IMR-90 (cell line): ENCODE results near the gene OAS1. TPM values are rescaled to one million over a fixed set of nuclear protein-coding genes. Genes with fewer than 3 reads are reported as not detected.

Experiments used
- ATAC-seq: fragments of 200-7000 bp; cut with Tn5 transposase; 2 replicates; pipeline ENCODE4 v1.9.1; 2020; ENCODE audit warnings: low read depth, mild to moderate bottlenecking, moderate library complexity
- BruUV-seq: library from RNA; stranded (reverse); fragments of 400-500 nt; replicated peaks from 2 replicates; lab custom pipeline; 2021; lab: Mats Ljungman, UMichigan
- CTCF ChIA-PET: fragments of 300-600 bp; formaldehyde crosslinking; extraction: SDS; loops from one replicate; lab custom pipeline; 2021; ENCODE audit warnings: antibody characterized with exemption; lab: Yijun Ruan, JAX
- POLR2A ChIA-PET: fragments of 300-600 bp; sonication (Branson Sonifier 250); formaldehyde crosslinking; loops from one replicate; lab custom pipeline; 2022; ENCODE audit warnings: antibody characterized with exemption; ENCODE audit not compliant: unreplicated experiment; lab: Charles Lee
- DNase-seq: peaks from one replicate; pipeline ENCODE4 v3.0.0; 2013
- H2AFZ ChIP-seq: replicated peaks from 2 replicates; pipeline ENCODE3; 2013; ENCODE audit warnings: low read length, mild to moderate bottlenecking; ENCODE audit not compliant: poor library complexity
- H2AK5ac ChIP-seq: 2 replicates; pipeline ENCODE4 v1.6.1; 2013; ENCODE audit warnings: low read depth, low read length, inconsistent platforms
- H2AK9ac ChIP-seq: replicated peaks from 2 replicates; pipeline ENCODE3; 2013; ENCODE audit warnings: mild to moderate bottlenecking, low read depth, low read length, moderate library complexity; ENCODE audit not compliant: poor library complexity
- H2BK120ac ChIP-seq: 2 replicates; pipeline ENCODE4 v1.6.1; 2013; ENCODE audit warnings: low read depth, low read length, inconsistent platforms
- H2BK15ac ChIP-seq: 3 replicates; pipeline ENCODE4 v1.6.1; 2013; ENCODE audit warnings: low read depth, low read length, inconsistent platforms
- H2BK20ac ChIP-seq: 2 replicates; pipeline ENCODE4 v1.6.1; 2013; ENCODE audit warnings: low read depth, mild to moderate bottlenecking, inconsistent platforms, low read length, moderate library complexity
- H2BK5ac ChIP-seq: 2 replicates; pipeline ENCODE4 v1.6.1; 2013; ENCODE audit warnings: mild to moderate bottlenecking, low read depth, low read length, inconsistent platforms; ENCODE audit not compliant: poor library complexity, severe bottlenecking
- H3K14ac ChIP-seq: replicated peaks from 2 replicates; pipeline ENCODE4 v1.6.1; 2013; ENCODE audit warnings: low read depth, low read length, inconsistent platforms
- H3K18ac ChIP-seq: 2 replicates; pipeline ENCODE4 v1.6.1; 2013; ENCODE audit warnings: low read depth, low read length, control low read depth
- H3K23ac ChIP-seq: 2 replicates; pipeline ENCODE4 v1.6.1; 2013; ENCODE audit warnings: low read depth, low read length, inconsistent platforms
- H3K27ac ChIP-seq: 2 replicates; pipeline ENCODE4 v1.5.1; 2013; ENCODE audit warnings: mild to moderate bottlenecking, control low read depth, low read length; ENCODE audit not compliant: insufficient read depth
- H3K27me3 ChIP-seq: 2 replicates; pipeline ENCODE4 v1.6.1; 2013; ENCODE audit warnings: low read length; ENCODE audit not compliant: control insufficient read depth, insufficient read depth
- H3K36me3 ChIP-seq: 2 replicates; pipeline ENCODE4 v1.6.1; 2013; ENCODE audit warnings: low read length, mixed read lengths; ENCODE audit not compliant: control insufficient read depth, insufficient read depth
- H3K4ac ChIP-seq: 2 replicates; pipeline ENCODE4 v1.6.1; 2013; ENCODE audit warnings: low read depth, low read length, inconsistent platforms
- H3K4me1 ChIP-seq: 2 replicates; pipeline ENCODE4 v1.6.1; 2013; ENCODE audit warnings: low read length, mixed read lengths; ENCODE audit not compliant: control insufficient read depth, insufficient read depth
- H3K4me2 ChIP-seq: 2 replicates; pipeline ENCODE4 v1.6.1; 2013; ENCODE audit warnings: low read depth, mild to moderate bottlenecking, control low read depth, low read length, moderate library complexity
- H3K4me3 ChIP-seq: 2 replicates; pipeline ENCODE4 v1.5.1; 2013; ENCODE audit warnings: low read depth, mild to moderate bottlenecking, control low read depth, low read length, moderate library complexity; ENCODE audit not compliant: insufficient read depth
- H3K56ac ChIP-seq: 2 replicates; pipeline ENCODE4 v1.6.1; 2013; ENCODE audit warnings: low read length, inconsistent platforms; ENCODE audit not compliant: insufficient read depth; ENCODE audit errors: extremely low read depth
- H3K79me1 ChIP-seq, 2 experiments: 2 replicates each; pipeline ENCODE4 v1.6.1; 2013; ENCODE audit warnings: low read length in 2 of 2, inconsistent platforms in 1 of 2, low read depth in 1 of 2
- H3K9ac ChIP-seq: 2 replicates; pipeline ENCODE4 v1.6.1; 2013; ENCODE audit warnings: low read depth, low read length, control low read depth
- H3K9me1 ChIP-seq: 2 replicates; pipeline ENCODE4 v1.6.1; 2013; ENCODE audit warnings: low read length, inconsistent platforms; ENCODE audit not compliant: insufficient read depth
- H3K9me3 ChIP-seq: 2 replicates; pipeline ENCODE4 v1.6.1; 2013; ENCODE audit warnings: low read length; ENCODE audit not compliant: control insufficient read depth, insufficient read depth
- H4K20me1 ChIP-seq: 2 replicates; pipeline ENCODE4 v1.6.1; 2013; ENCODE audit warnings: low read length, inconsistent platforms; ENCODE audit not compliant: insufficient read depth
- H4K5ac ChIP-seq: 2 replicates; pipeline ENCODE4 v1.6.1; 2013; ENCODE audit warnings: mild to moderate bottlenecking, low read depth, low read length, control low read depth
- H4K8ac ChIP-seq, 2 experiments: 2 replicates each; pipeline ENCODE4 v1.6.1; 2013; ENCODE audit warnings: low read depth in 2 of 2, low read length in 2 of 2, control low read depth in 1 of 2, inconsistent platforms in 1 of 2
- H4K91ac ChIP-seq: 2 replicates; pipeline ENCODE4 v1.6.1; 2013; ENCODE audit warnings: low read depth, low read length, inconsistent platforms; ENCODE audit not compliant: insufficient read depth
- BHLHE40 ChIP-seq: fragments of 150-350 bp; IDR thresholded peaks from 2 replicates; pipeline ENCODE4 v1.6.1; 2016; ENCODE audit warnings: mild to moderate bottlenecking, low read depth, low read length
- CHD1 ChIP-seq: IDR thresholded peaks from 2 replicates; pipeline ENCODE4 v1.6.1; 2012; ENCODE audit warnings: low read depth, low read length, improper control_type of control experiment
- MAFK ChIP-seq: IDR thresholded peaks from 2 replicates; pipeline ENCODE4 v1.6.1; 2012; ENCODE audit warnings: low read depth, low read length, improper control_type of control experiment
- MXI1 ChIP-seq: IDR thresholded peaks from 2 replicates; pipeline ENCODE4 v1.6.1; 2012; ENCODE audit warnings: low read depth, mild to moderate bottlenecking, low read length, moderate library complexity, borderline replicate concordance
- RFX5 ChIP-seq: IDR thresholded peaks from 2 replicates; pipeline ENCODE4 v1.8.0; 2012; ENCODE audit warnings: low read depth, mild to moderate bottlenecking, low read length, moderate library complexity
- SMC3 ChIP-seq: fragments of 150-350 bp; IDR thresholded peaks from 2 replicates; pipeline ENCODE4 v1.6.1; 2016; ENCODE audit warnings: low read depth, mild to moderate bottlenecking, antibody characterized with exemption, low read length, moderate library complexity
- WGBS, 2 experiments: methylation state at CpG; one replicate each; pipeline versions ENCODE4 v1.1.5 to v1.1.7; 2013; ENCODE audit warnings: missing lambda C conversion rate in 2 of 2; ENCODE audit not compliant: insufficient read length in 1 of 2; ENCODE audit errors: extremely low coverage in 2 of 2; 5-methylcytosine and 5-hydroxymethylcytosine counted together
- dilution Hi-C: fragments of 300-500 bp; cut with HindIII; formaldehyde crosslinking; loops from one replicate; pipeline ENCODE4 v1.14.3; 2018; ENCODE audit warnings: low sequenced_read_pairs; ENCODE audit not compliant: unreplicated experiment
- in situ Hi-C: fragments of 300-500 bp; cut with MboI; formaldehyde crosslinking; loops from 3 replicates; pipeline ENCODE4 v1.14.3; 2019; ENCODE audit warnings: low sequenced_read_pairs, inconsistent platforms, mixed read lengths
- intact Hi-C: fragments of 100-400 bp; cut with micrococcal nuclease; formaldehyde crosslinking; loops from 2 replicates; pipeline ENCODE4 v1.10.0; 2022
- polyA plus RNA-seq, 3 experiments: library from polyadenylated mRNA; depleted of rRNA; stranded (reverse); fragments of >200 nt; gene quantifications; 2 replicates each; pipeline ENCODE4 v1.2.3, GENCODE V29; 2012; ENCODE audit warnings: low replicate concordance in 1 of 3
- total RNA-seq: library from RNA; depleted of rRNA; stranded (reverse); fragments of >200 nt; gene quantifications from 2 replicates; pipeline ENCODE4 v1.2.3, GENCODE V29; 2012
- TF ChIP-seq, protein P1 (sequence below): fragments of 150-350 bp; IDR thresholded peaks from 2 replicates; pipeline ENCODE4 v1.6.1; 2017; ENCODE audit warnings: mild to moderate bottlenecking, antibody characterized with exemption, low read length, low read depth

OAS1 gene
- total and polyA plus RNA-seq, 2 of the 4 experiments (the other 2 are of a cell fraction): not detected

DNA sequence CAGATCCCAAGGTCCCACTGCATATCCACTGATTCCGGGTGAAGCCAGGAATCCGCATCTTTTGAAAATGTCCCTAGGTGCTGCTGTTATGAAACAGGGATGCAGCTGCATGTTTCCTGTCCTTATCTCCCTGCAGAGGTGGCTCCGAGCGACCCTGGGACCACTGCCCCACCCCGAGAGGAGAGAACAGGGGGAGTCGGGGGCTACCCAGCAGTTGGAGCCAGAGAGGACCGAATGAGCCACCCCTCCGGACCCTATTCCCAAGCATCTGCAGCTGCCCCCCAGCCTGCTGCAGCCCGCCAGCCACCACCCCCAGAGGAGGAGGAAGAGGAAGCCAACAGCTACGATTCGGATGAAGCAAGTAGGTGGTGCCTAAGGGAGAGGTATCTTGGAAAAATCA lies 30.3 kb upstream of the OAS1 start:
- Histone ChIP-seq H4K91ac (no peak overlapping the region), H3K56ac (no peak overlapping the region), H3K27ac (no peak overlapping the region), H3K9me3 (no peaks in the 10 kb centered on the region), H2BK20ac (no peak overlapping the region), H3K4me2 (no peak overlapping the region), H3K36me3 (no peaks in the 10 kb centered on the region), H2AK5ac (no peak overlapping the region), H2AFZ (no peak overlapping the region), H3K18ac (no peak overlapping the region), H3K14ac (no peak overlapping the region), H3K27me3 (no peaks in the 10 kb centered on the region), H2BK120ac (no peak overlapping the region), H4K20me1 (no peaks in the 10 kb centered on the region), H3K79me1 (no peaks in the 10 kb centered on the region), H3K4ac (no peak overlapping the region), H4K5ac (no peak overlapping the region), H2AK9ac (no peak overlapping the region), H3K9me1 (no peaks in the 10 kb centered on the region), H3K9ac (no peak overlapping the region), H3K4me1 (no peaks in the 10 kb centered on the region), H4K8ac (no peak overlapping the region), H2BK5ac (no peak overlapping the region), H3K23ac (no peak overlapping the region), H2BK15ac (no peak overlapping the region), H3K4me3 (no peak overlapping the region)
- DNase-seq (no peak), ATAC-seq (no peak)
- TF ChIP-seq MAFK (no peak), MXI1 (no peak), SMC3 (no peak), RFX5 (no peak), CHD1 (no peak), BHLHE40 (no peak)
- TF ChIP-seq, protein P1, sequence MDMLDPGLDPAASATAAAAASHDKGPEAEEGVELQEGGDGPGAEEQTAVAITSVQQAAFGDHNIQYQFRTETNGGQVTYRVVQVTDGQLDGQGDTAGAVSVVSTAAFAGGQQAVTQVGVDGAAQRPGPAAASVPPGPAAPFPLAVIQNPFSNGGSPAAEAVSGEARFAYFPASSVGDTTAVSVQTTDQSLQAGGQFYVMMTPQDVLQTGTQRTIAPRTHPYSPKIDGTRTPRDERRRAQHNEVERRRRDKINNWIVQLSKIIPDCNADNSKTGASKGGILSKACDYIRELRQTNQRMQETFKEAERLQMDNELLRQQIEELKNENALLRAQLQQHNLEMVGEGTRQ: no peak
- in situ Hi-C loops: no loop called here
- ChIA-PET CTCF (no interaction called here), POLR2A (interaction anchor here (0.5 kb wide), 1 partner anchor 26 kb away, joined by 3 read pairs; no protein-coding TSS in a partner anchor)
- WGBS, 2 experiments: no CpG with 5 or more reads among the region's 11 CpGs
- dilution Hi-C loops: no loop called here
- no TSS peak for BruUV-seq
- intact Hi-C loops: no loop called here
